Psoas muscle (tissue), 8 donors: ENCODE results near the gene P4HTM. TPM values are rescaled to one million over a fixed set of nuclear protein-coding genes. Genes with fewer than 3 reads are reported as not detected.
"Not testable (repeated sequence)": the region's sequence is repeated elsewhere in the genome, so short reads cannot be mapped to it uniquely, and the experiment has no call there.

ENCODE experiments used
- ATAC-seq, 4 donors: fragments of 200-7000 bp; cut with Tn5 transposase; one replicate each; pipeline ENCODE4 v1.9.1; 2020; ENCODE audit warnings: moderate library complexity in 3 of 4, mild to moderate bottlenecking in 2 of 4
- DNase-seq, 2 donors: peaks; one replicate each; pipeline ENCODE4 v3.0.0-alpha.2; 2020
- H3K27ac ChIP-seq: fragments of 200-600 bp; one replicate; pipeline ENCODE4 v1.8.0; 2022
- H3K27me3 ChIP-seq, 3 donors: fragments of 200-600 bp in 1 of 3; one replicate each; pipeline versions ENCODE4 v1.6.1 to v1.8.0; 2013 to 2022; ENCODE audit warnings: low read length in 2 of 3, mild to moderate bottlenecking in 2 of 3, moderate library complexity in 1 of 3; ENCODE audit not compliant: insufficient read depth in 3 of 3
- H3K36me3 ChIP-seq, 2 donors: fragments of 200-600 bp in 1 of 2; one replicate each; pipeline versions ENCODE4 v1.6.1 to v1.8.0; 2013 to 2022; ENCODE audit warnings: low read depth in 1 of 2, mild to moderate bottlenecking in 1 of 2, moderate library complexity in 1 of 2; ENCODE audit not compliant: insufficient read depth in 1 of 2
- H3K4me1 ChIP-seq: fragments of 200-600 bp; one replicate; pipeline ENCODE4 v1.8.0; 2022
- H3K4me3 ChIP-seq: fragments of 200-600 bp; one replicate; pipeline ENCODE4 v1.8.0; 2022; ENCODE audit warnings: mild to moderate bottlenecking
- H3K9me3 ChIP-seq: fragments of 200-600 bp; one replicate; pipeline ENCODE4 v1.8.0; 2022
- WGBS, 3 donors: extraction: QIAGEN DNeasy Blood & Tissue Kit; methylation state at CpG; one replicate each; pipeline versions ENCODE4 v1.1.6 to v1.1.7; 2013; 5-methylcytosine and 5-hydroxymethylcytosine counted together
- intact Hi-C, 2 donors: fragments of 100-400 bp; cut with DNase I; formaldehyde crosslinking; loops; one replicate each; pipeline versions ENCODE4 v1.11.0 to v1.14.2; 2022
- polyA plus RNA-seq, 3 donors: library from polyadenylated mRNA; stranded (reverse); fragments of 200-250 nt; gene quantifications; one replicate each; pipeline ENCODE4 v1.2.3, GENCODE V29; 2013
- total RNA-seq, 4 donors: library from RNA; stranded (reverse); fragmentation: NEBNext Ultra II Directional in 2 of 4; extraction: Animal tissue kit (Norgen Biotek cat#: 25700) in 2 of 4; gene quantifications; one replicate each; pipeline versions ENCODE4 v1.2.1 to v1.2.4, GENCODE V29; 2021 to 2023
- TF ChIP-seq, protein P1 (sequence below): fragments of 200-600 bp; IDR thresholded peaks from one replicate; pipeline ENCODE4 v1.8.0; 2022; ENCODE audit warnings: antibody characterized with exemption
- donor health status: healthy with polysubstance abuse.
- donor health status: DM: no; HTN: no; CAD: no; lungs with moderate emphysema.
- donor health status: Bipolar disorder and iron deficiency.
- donor health status: healthy.
- donor health status: DM: yes; HTN: yes; CAD: no.
- donor health status: DM: no; HTN: no; CAD: no.
- donor health status: DM: no; HTN: no; CAD: no.
- donor health status: DM: yes; HTN: yes; CAD: no.

P4HTM gene
- total and polyA plus RNA-seq, 7 donors, result 4.1 to 17.0 (median 11.1) TPM

GRCh38 chr3:49005998-49006397 is 16.0 kb downstream of the P4HTM start:
- ATAC-seq (no peak), DNase-seq (no peak)
- H3K27ac ChIP-seq, result peak overlapping the region; percentile 95
- H3K9me3 ChIP-seq, result no peaks in the 10 kb centered on the region
- H3K36me3 ChIP-seq, result peaks cover 0 to 3% of the 10 kb centered on the region in 2 donors
- TF ChIP-seq, protein P1, sequence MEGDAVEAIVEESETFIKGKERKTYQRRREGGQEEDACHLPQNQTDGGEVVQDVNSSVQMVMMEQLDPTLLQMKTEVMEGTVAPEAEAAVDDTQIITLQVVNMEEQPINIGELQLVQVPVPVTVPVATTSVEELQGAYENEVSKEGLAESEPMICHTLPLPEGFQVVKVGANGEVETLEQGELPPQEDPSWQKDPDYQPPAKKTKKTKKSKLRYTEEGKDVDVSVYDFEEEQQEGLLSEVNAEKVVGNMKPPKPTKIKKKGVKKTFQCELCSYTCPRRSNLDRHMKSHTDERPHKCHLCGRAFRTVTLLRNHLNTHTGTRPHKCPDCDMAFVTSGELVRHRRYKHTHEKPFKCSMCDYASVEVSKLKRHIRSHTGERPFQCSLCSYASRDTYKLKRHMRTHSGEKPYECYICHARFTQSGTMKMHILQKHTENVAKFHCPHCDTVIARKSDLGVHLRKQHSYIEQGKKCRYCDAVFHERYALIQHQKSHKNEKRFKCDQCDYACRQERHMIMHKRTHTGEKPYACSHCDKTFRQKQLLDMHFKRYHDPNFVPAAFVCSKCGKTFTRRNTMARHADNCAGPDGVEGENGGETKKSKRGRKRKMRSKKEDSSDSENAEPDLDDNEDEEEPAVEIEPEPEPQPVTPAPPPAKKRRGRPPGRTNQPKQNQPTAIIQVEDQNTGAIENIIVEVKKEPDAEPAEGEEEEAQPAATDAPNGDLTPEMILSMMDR, result no peak
- H3K4me3 ChIP-seq, result peak overlapping the region; percentile 87
- intact Hi-C loops, result no loop called here
- peaks cover 17% of the 10 kb centered on the region for H3K4me1 ChIP-seq
- 87 to 95% (median 93%) methylated on average over 5 of the region's 5 CpGs for WGBS, 3 donors
- no peaks in the 10 kb centered on the region for H3K27me3 ChIP-seq

- Histone ChIP-seq H3K36me3 (peaks cover 0 to 6% of the 10 kb centered on the region in 2 donors), H3K4me1 (peaks cover 22% of the 10 kb centered on the region), H3K27me3 (no peaks in the 10 kb centered on the region), H3K27ac (peak overlapping the region; percentile 95), H3K4me3 (peak overlapping the region; percentile 87), H3K9me3 (no peaks in the 10 kb centered on the region)
- DNase-seq (peak; percentile 49 to 72), ATAC-seq (peak in 3 of 4 donors; percentile 16 to 31 (median 23))
- intact Hi-C loops, result no loop called here
- TF ChIP-seq, protein P1, result no peak
- WGBS, 3 donors, result 2 to 3% (median 2%) methylated on average over 32 of the region's 32 CpGs
These were observed 16.5 kb downstream of the P4HTM start for GRCh38 chr3:49006408-49007067.

DNA sequence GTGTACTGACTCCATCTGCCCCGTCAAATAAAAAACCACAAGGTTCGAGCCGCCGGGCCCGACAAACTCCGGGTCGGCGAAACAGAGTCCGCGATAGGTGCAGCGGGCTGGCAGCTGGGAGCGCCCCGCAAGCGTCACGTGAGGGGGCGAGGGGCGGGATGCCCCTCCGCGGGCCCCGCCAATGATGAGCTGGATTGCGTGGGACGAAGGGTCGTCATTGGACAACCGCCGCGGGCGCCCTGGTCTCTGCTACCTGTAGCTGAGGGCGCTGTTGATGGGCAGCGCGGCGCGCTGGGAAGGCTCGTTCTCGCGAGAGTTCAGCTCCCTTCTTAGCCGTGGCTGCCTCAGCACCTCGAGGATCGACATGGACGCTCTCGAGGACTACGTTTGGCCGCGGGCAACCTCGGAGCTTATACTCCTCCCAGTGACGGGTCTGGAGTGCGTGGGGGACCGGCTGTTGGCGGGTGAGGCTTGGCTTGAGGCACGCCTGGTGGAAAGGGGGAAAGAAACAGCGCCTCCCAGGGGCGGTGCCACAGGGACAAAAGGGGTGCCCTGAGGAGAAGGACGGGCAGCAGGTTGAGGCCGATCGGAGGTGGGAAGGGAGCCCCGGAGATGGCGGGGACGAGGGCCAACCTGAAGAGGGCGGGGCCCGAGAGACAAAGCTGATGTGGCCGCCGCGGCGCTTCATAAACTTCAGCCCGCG is 17.2 kb downstream of the P4HTM start, which contains the start of gene WDR6:
TSS of gene WDR6 (plus strand) at position 324 of the 703 bp plus-strand sequence. CDS start at position 365, 41 bp downstream.
- peaks cover 28% of the 10 kb centered on the region for H3K4me1 ChIP-seq
- peak; percentile 93 to 96 (median 94) for ATAC-seq
- H3K27me3 ChIP-seq, result no peaks in the 10 kb centered on the region
- DNase-seq, result peak; percentile 97 to 98
- intact Hi-C loops, result no loop called here
- TF ChIP-seq, protein P1, result peak; percentile 35
- H3K27ac ChIP-seq, result peak within 1 kb of the TSS; percentile 95
- peaks cover 0 to 12% of the 10 kb centered on the region in 2 donors for H3K36me3 ChIP-seq
- 0 to 1% (median 0%) methylated on average over 63 to 65 of the region's 65 CpGs for WGBS, 3 donors
- H3K9me3 ChIP-seq, result no peaks in the 10 kb centered on the region
- H3K4me3 ChIP-seq, result peak within 1 kb of the TSS; percentile 87

- Histone ChIP-seq H3K9me3 (no peaks in the 10 kb centered on the region), H3K36me3 (peaks cover 0 to 20% of the 10 kb centered on the region in 2 donors), H3K4me1 (peaks cover 36% of the 10 kb centered on the region), H3K27ac (peak overlapping the region; percentile 95), H3K4me3 (peak overlapping the region; percentile 87), H3K27me3 (no peaks in the 10 kb centered on the region)
- peak; percentile 77 to 83 (median 80) for ATAC-seq
- 16 to 23% (median 19%) methylated on average over 32 to 41 of the region's 41 CpGs for WGBS, 3 donors
- TF ChIP-seq, protein P1, result no peak
- intact Hi-C loops, result no loop called here
- DNase-seq, result peak; percentile 92 to 95
These were observed 17.9 kb downstream of the P4HTM start for GRCh38 chr3:49007771-49008528.

DNA sequence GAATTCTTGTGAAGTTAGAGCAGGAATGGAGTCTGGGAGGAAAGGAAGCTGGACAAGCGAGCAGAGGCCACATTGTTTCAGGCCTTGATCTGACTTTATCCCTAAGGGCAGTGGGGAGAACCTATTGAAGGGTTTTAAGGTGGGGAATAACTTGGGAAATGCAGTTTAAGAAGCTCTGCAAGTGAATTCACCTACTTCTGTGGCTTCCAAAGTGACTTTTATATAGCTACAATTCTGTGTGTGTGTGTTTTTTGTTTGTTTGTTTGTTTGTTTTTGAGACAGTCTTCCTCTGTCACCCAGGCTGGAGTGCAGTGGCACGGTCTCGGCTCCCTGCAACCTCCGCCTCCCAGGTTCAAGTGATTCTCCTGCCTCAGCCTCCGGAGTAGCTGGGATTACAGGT is 18.6 kb downstream of the P4HTM start:
- DNase-seq, intact Hi-C loops, ATAC-seq, H3K9me3 ChIP-seq, H3K27me3 ChIP-seq: not testable (repeated sequence)
- peak overlapping the region; percentile 95 for H3K27ac ChIP-seq
- peaks cover 42% of the 10 kb centered on the region for H3K4me1 ChIP-seq
- H3K4me3 ChIP-seq, result peak overlapping the region; percentile 87
- H3K36me3 ChIP-seq, result peaks cover 1 to 20% of the 10 kb centered on the region in 2 donors
- WGBS, 3 donors, result 88 to 91% (median 89%) methylated on average over 5 of the region's 5 CpGs
